Adrenal gland (tissue), 5 donors: ENCODE measurements around the gene PCDH12.

ENCODE experiments used
- CTCF ChIP-seq, 6 experiments: fragments of 450-650 bp in 4 of 6; fragments of 200-600 bp in 2 of 6; sonication (generic) in 1 of 6; IDR thresholded peaks; 1 replicate in 5 of 6; 2 replicates in 1 of 6; pipeline versions ENCODE4 v1.5.1 to v1.8.0; 2016 to 2021; ENCODE audit warnings: antibody characterized with exemption in 6 of 6, mild to moderate bottlenecking in 2 of 6, moderate library complexity in 1 of 6
- POLR2A ChIP-seq, 2 donors: fragments of 450-650 bp; IDR thresholded peaks; one replicate each; pipeline ENCODE4 v1.6.1; 2017; ENCODE audit warnings: antibody characterized with exemption in 2 of 2, mild to moderate bottlenecking in 2 of 2, moderate library complexity in 1 of 2
- donor health status: DM: no; HTN: no; CAD: no.

GRCh38 chr5:141923448-141924313 is 34.3 kb downstream of the PCDH12 start, which contains the start of gene DELE1:
- peak in 1 of 6 experiments; percentile 10 for TF ChIP-seq CTCF (IDR thresholded peaks at IDR 0.05)
- TF ChIP-seq POLR2A (IDR thresholded peaks at IDR 0.05), result peak; percentile 86 to 91
